ENCODE results near the gene ATP13A3.

Gene ATP13A3

DNA sequence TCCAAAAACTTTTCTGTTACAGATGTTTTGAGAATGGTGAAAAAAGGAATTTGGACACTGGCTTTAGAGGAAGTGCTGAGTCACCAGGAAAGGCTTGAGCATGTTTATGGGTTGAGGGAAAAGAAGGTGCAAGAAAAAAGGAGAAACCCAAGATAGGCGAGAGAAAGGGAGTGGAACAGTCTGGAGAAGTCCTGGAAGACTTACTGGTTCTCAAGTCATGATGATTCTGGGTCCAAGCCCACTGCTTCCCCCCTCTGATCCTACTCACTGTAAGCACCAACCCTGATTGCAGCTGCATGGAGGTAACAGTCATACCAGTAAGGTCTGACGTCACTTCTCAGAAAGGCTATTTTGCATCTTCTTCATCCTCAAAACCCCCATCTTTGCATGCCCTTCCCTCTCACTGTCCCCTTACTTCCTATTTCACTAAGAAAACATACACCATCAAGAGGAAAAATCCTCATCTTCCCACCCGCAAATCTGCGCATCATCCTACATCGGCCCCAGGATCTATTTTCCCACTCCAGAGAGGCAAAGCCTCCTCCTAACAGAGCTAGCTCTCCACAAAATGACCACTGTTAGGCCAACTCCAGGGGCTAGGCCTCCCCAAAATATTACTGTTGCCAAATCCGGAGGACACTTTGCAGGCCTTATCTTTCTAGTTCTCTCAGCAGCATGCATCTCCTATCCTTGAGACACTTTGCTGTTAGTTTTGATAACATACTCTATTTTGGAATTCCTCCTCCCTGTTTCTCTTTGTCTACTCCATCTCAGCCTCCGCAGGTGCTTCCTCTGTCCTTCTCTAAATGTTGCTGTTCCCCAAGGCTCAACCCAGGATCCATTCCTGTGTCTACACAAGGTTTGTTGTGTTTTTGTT is 3.2 kb upstream of the ATP13A3 start:
- TF ChIP-seq ZFP30 (CRISPR knock-in tag; IDR thresholded peaks at IDR 0.05) (no peak), SNAI2 (CRISPR knock-in tag; IDR thresholded peaks at IDR 0.05) (no peak), ZNF8 (CRISPR knock-in tag; IDR thresholded peaks at IDR 0.05) (no peak), TCF4 (CRISPR knock-in tag; IDR thresholded peaks at IDR 0.05; ENCODE audit: borderline replicate concordance) (no peak), ZFP3 (CRISPR knock-in tag; IDR thresholded peaks at IDR 0.05) (no peak), ZNF565 (CRISPR knock-in tag; conservative IDR thresholded peaks at IDR 0.05; ENCODE audit: low read depth) (no peak), ZC3H10 (CRISPR knock-in tag; IDR thresholded peaks at IDR 0.05) (no peak), GLIS3 (CRISPR knock-in tag; IDR thresholded peaks at IDR 0.05) (no peak), OSR1 (CRISPR knock-in tag; IDR thresholded peaks at IDR 0.05) (no peak)
- TF ChIP-seq, protein P1, sequence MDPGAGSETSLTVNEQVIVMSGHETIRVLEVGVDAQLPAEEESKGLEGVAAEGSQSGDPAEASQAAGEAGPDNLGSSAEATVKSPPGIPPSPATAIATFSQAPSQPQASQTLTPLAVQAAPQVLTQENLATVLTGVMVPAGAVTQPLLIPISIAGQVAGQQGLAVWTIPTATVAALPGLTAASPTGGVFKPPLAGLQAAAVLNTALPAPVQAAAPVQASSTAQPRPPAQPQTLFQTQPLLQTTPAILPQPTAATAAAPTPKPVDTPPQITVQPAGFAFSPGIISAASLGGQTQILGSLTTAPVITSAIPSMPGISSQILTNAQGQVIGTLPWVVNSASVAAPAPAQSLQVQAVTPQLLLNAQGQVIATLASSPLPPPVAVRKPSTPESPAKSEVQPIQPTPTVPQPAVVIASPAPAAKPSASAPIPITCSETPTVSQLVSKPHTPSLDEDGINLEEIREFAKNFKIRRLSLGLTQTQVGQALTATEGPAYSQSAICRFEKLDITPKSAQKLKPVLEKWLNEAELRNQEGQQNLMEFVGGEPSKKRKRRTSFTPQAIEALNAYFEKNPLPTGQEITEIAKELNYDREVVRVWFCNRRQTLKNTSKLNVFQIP (CRISPR knock-in tag; IDR thresholded peaks at IDR 0.05; ENCODE audit: borderline replicate concordance, low read depth) = no peak
- TF ChIP-seq, protein P2, sequence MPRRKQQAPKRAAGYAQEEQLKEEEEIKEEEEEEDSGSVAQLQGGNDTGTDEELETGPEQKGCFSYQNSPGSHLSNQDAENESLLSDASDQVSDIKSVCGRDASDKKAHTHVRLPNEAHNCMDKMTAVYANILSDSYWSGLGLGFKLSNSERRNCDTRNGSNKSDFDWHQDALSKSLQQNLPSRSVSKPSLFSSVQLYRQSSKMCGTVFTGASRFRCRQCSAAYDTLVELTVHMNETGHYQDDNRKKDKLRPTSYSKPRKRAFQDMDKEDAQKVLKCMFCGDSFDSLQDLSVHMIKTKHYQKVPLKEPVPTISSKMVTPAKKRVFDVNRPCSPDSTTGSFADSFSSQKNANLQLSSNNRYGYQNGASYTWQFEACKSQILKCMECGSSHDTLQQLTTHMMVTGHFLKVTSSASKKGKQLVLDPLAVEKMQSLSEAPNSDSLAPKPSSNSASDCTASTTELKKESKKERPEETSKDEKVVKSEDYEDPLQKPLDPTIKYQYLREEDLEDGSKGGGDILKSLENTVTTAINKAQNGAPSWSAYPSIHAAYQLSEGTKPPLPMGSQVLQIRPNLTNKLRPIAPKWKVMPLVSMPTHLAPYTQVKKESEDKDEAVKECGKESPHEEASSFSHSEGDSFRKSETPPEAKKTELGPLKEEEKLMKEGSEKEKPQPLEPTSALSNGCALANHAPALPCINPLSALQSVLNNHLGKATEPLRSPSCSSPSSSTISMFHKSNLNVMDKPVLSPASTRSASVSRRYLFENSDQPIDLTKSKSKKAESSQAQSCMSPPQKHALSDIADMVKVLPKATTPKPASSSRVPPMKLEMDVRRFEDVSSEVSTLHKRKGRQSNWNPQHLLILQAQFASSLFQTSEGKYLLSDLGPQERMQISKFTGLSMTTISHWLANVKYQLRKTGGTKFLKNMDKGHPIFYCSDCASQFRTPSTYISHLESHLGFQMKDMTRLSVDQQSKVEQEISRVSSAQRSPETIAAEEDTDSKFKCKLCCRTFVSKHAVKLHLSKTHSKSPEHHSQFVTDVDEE (CRISPR knock-in tag; IDR thresholded peaks at IDR 0.05) = no peak
- ATAC-seq = no peak

DNA sequence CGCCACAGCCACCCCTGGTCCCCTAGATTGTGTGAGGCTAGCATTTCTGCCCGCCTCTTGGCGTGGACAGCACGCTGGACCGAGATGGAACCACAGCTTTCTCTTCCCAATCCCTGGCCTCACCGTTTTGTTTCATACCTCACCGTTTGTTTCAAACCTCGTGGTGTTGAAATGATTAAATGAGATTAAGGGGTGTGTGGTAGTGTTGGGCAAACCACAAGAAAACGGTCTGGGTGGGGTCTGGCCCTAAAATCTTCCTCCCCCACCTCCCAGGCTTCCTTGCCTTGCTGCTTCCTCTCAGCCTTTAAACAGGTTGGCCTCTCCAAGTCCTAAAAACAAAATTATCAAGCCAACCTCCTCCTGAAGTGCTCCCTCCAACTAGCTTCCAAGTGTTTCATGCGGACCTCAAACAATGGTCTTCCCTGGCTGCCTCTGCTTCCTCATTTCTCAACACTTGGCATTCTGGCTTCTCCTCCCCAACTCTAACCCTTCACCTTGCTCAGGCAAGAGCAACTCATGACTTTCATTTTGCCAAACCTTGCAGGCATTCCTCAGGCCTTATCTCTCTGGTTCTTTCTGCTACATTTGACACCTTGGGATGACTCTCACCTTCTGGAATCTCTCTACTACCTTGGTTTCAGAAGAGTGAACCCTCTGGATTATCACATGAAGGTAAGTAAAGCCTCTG is 1.4 kb upstream of the ATP13A3 start:
- no peak for ATAC-seq
- no peak for TF ChIP-seq ZFP3 (CRISPR knock-in tag; IDR thresholded peaks at IDR 0.05)
- no peak for TF ChIP-seq CSRNP3 (CRISPR knock-in tag; IDR thresholded peaks at IDR 0.05)
- no peak for TF ChIP-seq CSDC2 (CRISPR knock-in tag; IDR thresholded peaks at IDR 0.05)
- TF ChIP-seq BACH2 (CRISPR knock-in tag; IDR thresholded peaks at IDR 0.05; ENCODE audit: borderline replicate concordance) = no peak
- TF ChIP-seq ISL1 (CRISPR knock-in tag; IDR thresholded peaks at IDR 0.05) = no peak
- TF ChIP-seq, protein P1 (CRISPR knock-in tag; IDR thresholded peaks at IDR 0.05; ENCODE audit: borderline replicate concordance, low read depth) = no peak
- TF ChIP-seq ZNF8 (CRISPR knock-in tag; IDR thresholded peaks at IDR 0.05) = no peak
- TF ChIP-seq SNAI2 (CRISPR knock-in tag; IDR thresholded peaks at IDR 0.05) = no peak
- TF ChIP-seq OSR1 (CRISPR knock-in tag; IDR thresholded peaks at IDR 0.05) = no peak
- TF ChIP-seq ZC3H10 (CRISPR knock-in tag; IDR thresholded peaks at IDR 0.05) = no peak

GRCh38 chr3:194487289-194488054 is 670 bp upstream of the ATP13A3 start:
- ATAC-seq = no peak
- no peak for TF ChIP-seq ESRRG (CRISPR knock-in tag; IDR thresholded peaks at IDR 0.05)
- TF ChIP-seq ARNTL (CRISPR knock-in tag; IDR thresholded peaks at IDR 0.05; ENCODE audit: borderline replicate concordance, low read depth) = no peak
- no peak for TF ChIP-seq CSDC2 (CRISPR knock-in tag; IDR thresholded peaks at IDR 0.05)
- TF ChIP-seq CREB5 (CRISPR knock-in tag; IDR thresholded peaks at IDR 0.05; ENCODE audit: low read depth) = no peak
- no peak for TF ChIP-seq ZNF8 (CRISPR knock-in tag; IDR thresholded peaks at IDR 0.05)
- TF ChIP-seq ZNF70 (CRISPR knock-in tag; IDR thresholded peaks at IDR 0.05) = no peak
- no peak for TF ChIP-seq ZNF565 (CRISPR knock-in tag; conservative IDR thresholded peaks at IDR 0.05; ENCODE audit: low read depth)
- TF ChIP-seq, protein P1 (CRISPR knock-in tag; IDR thresholded peaks at IDR 0.05; ENCODE audit: borderline replicate concordance, low read depth) = no peak
- TF ChIP-seq GLIS3 (CRISPR knock-in tag; IDR thresholded peaks at IDR 0.05) = no peak
- no peak for TF ChIP-seq ZFP3 (CRISPR knock-in tag; IDR thresholded peaks at IDR 0.05)
- no peak for TF ChIP-seq TOX (CRISPR knock-in tag; IDR thresholded peaks at IDR 0.05; ENCODE audit: borderline replicate concordance)
- TF ChIP-seq, protein P2 (CRISPR knock-in tag; IDR thresholded peaks at IDR 0.05) = no peak
